GM13976 (cell line): ENCODE results near the gene GLIPR2.
"Not testable (repeated sequence)": the region's sequence is repeated elsewhere in the genome, so short reads cannot be mapped to it uniquely, and the experiment has no call there.

ENCODE experiments used
- DNase-seq: peaks from one replicate; pipeline ENCODE4 v3.0.0; 2012; ENCODE audit warnings: low spot score
- CTCF ChIP-seq: IDR thresholded peaks from 2 replicates; pipeline ENCODE4 v1.5.1; 2012; ENCODE audit warnings: borderline replicate concordance, mild to moderate bottlenecking; ENCODE audit not compliant: insufficient read depth; ENCODE audit errors: extremely low read depth, missing control alignments, control extremely low read depth
- in situ Hi-C: fragments of 300-500 bp; cut with MboI; formaldehyde crosslinking; loops from one replicate; pipeline ENCODE4 v1.12.0; 2022; ENCODE audit warnings: low sequenced_read_pairs, mixed read lengths, inconsistent platforms; ENCODE audit not compliant: unreplicated experiment

GLIPR2 gene

GRCh38 chr9:36152741-36153438 lies 16.4 kb downstream of the GLIPR2 start:
- no peak for DNase-seq
- TF ChIP-seq CTCF: no peak
- in situ Hi-C loops: no loop called here

DNA sequence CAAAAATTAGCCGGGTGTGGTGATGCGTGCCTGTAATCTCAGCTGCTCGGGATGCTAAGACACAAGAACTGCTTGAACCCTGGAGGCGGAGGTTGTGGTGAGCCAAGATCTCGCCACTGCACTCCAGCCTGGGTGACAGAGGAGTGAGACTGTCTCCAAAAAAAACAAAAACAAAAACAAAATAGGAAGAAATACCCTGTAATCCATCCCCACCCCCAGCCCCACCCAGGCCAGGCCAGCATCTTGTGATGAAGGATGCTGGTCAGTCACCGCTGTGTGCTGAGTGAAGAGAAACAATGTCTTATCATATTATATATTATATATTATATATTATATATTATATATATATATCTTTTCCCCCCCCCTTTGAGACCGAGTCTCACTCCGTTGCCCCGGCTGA lies 17.2 kb downstream of the GLIPR2 start:
- no peak for TF ChIP-seq CTCF
- no peak for DNase-seq
- in situ Hi-C loops: no loop called here

DNA sequence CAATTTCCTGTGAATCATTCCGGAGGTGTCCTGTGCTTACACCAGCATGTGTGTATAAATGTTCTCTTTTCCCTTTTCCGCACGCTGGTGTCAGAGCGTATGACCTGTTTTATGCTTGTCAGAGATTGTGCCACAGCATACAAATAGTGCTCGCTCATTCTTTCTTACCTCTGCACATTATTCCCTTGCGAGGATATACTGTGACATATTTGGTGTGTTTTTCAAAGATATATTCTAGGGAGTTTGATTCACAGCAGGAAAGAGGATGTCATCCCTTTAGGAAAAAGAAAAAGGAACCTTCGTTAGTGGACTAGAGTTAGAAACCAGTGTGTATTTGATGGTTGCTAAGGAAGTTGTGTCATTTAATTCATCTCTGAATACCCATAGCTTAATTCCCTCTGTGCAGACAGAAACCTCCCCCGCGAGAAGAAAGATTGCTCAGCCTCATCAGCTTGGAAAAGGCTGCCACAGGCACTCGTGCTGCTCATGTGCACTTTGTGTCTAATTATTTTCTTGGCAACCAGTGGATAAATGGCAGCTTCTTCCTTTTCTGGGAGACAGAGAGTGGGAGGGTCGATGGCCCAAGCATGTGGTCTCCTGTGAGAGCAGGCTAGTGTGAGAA lies 17.9 kb downstream of the GLIPR2 start:
- no peak for TF ChIP-seq CTCF
- no peak for DNase-seq
- in situ Hi-C loops: no loop called here

DNA sequence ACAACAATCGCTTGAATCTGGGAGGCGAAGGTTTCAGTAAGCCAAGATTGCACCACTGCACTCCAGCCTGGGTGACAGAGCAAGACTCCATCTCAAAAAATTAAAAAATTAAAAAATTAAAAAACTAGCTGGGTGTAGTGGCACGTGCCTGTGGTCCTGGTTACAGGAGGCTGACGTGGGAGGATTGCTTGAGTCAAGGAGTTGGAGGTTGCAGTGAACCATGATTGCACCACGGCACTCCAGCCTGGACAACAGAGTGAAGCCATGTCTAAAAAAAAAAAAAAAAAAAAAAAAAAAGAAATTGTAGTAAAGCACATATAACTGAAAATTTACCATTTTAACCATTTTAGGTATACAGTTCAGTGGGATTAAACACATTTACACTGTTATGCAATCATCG lies 19.6 kb downstream of the GLIPR2 start:
- no peak for TF ChIP-seq CTCF
- DNase-seq: no peak
- in situ Hi-C loops: no loop called here

DNA sequence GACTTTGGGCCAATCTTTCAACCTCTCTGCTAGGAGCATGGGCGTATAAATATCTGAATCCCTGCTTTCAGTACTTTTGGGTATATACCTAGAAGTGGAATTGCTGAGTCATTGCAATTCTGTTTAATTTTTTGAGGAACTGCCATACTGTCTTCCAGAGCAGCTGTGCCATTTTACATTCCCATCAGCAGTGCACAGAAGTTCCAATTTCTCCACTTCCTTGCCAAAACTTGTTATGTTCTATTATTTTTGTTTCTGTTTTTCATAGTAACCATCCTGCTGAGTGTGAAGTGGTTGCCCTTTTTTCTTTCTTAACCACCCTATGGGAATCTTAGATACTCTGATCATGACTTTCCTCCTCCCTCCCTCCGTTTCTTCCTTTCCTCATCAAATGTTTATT lies 21.6 kb downstream of the GLIPR2 start:
- in situ Hi-C loops: no loop called here
- no peak for DNase-seq

DNA sequence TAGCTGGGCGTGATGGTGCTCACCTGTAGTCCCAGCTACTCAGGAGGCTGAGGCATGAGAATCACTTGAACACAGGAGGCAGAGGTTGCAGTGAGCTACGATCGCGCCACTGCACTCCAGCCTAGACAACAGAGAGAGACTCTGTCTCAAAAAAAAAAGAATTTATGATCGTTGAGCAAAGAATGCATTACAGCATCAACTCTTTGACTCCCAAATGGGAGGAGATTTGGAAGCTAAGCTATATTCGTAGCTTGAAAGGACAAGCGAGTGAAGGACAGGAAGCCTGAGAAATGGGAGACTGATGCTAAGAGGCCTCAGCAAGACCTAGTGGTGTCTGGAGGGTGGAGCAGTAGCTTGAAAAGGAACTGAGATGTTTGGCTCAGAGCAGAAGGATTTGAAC lies 22.4 kb downstream of the GLIPR2 start:
- TF ChIP-seq CTCF: no peak
- in situ Hi-C loops: no loop called here
- no peak for DNase-seq

More for the DNA sequence above, 21.6 kb downstream of the GLIPR2 start:
- no peak for TF ChIP-seq CTCF

- DNase-seq, in situ Hi-C loops: not testable (repeated sequence)
Observed at GRCh38 chr9:36159509-36159908, 23.0 kb downstream of the GLIPR2 start.

GRCh38 chr9:36160126-36160525 lies 23.6 kb downstream of the GLIPR2 start:
- in situ Hi-C loops, DNase-seq: not testable (repeated sequence)
